C4-2B (cell line): ENCODE results near the gene PRPS1.

Source experiments
- ZFX ChIP-seq: fragments of 450-650 bp; IDR thresholded peaks from 2 replicates; pipeline ENCODE4 v1.6.1; 2017
- TF ChIP-seq, protein P1 (sequence below): fragments of 450-650 bp; conservative IDR thresholded peaks from 2 replicates; pipeline ENCODE4 v1.5.1; 2017; ENCODE audit warnings: mild to moderate bottlenecking

DNA sequence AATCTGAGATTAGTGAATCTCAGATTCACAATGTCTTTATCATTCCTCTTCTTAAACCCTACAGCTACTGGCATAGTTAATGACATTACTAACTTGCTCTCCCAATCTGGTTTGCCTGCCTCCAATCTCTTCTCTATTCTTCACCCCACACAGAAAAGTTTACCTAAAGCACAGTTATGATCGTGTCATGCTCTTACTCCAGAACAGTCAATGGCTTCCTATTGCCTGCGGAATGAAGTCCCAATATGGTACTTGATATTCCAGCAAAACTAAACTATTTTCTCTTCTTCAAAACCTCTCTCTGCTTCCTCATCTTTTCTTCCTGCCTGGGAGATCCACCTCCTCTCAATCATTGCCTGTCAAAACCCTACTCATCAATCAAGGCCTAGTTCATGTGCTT is 3.4 kb upstream of the PRPS1 start:
- TF ChIP-seq, protein P1, sequence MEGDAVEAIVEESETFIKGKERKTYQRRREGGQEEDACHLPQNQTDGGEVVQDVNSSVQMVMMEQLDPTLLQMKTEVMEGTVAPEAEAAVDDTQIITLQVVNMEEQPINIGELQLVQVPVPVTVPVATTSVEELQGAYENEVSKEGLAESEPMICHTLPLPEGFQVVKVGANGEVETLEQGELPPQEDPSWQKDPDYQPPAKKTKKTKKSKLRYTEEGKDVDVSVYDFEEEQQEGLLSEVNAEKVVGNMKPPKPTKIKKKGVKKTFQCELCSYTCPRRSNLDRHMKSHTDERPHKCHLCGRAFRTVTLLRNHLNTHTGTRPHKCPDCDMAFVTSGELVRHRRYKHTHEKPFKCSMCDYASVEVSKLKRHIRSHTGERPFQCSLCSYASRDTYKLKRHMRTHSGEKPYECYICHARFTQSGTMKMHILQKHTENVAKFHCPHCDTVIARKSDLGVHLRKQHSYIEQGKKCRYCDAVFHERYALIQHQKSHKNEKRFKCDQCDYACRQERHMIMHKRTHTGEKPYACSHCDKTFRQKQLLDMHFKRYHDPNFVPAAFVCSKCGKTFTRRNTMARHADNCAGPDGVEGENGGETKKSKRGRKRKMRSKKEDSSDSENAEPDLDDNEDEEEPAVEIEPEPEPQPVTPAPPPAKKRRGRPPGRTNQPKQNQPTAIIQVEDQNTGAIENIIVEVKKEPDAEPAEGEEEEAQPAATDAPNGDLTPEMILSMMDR, result no peak
- no peak for TF ChIP-seq ZFX
